Natural killer cell treated with Interleukin-12 subunit alpha and Interleukin-12 subunit beta and Interleukin-15 and Interleukin-18, amount 100 ng/mL, for 72 hours (primary cell): ENCODE results near the gene SEMA5B. TPM values are rescaled to one million over a fixed set of nuclear protein-coding genes. Genes with fewer than 3 reads are reported as not detected.

ENCODE experiments used
- total RNA-seq, 2 donors: library from RNA; stranded (reverse); gene quantifications; one replicate each; pipeline ENCODE4 v1.2.3, GENCODE V29; 2022

Gene SEMA5B
- total RNA-seq, 2 donors from 2014 or later = not detected

Other genes with a start within 250 kb of the SEMA5B start
- gene HSPBAP1, start 233.9 kb downstream of the SEMA5B start, total RNA-seq = 1 to 10 TPM; 6.2 to 6.4 TPM
- gene SLC49A4, start 232.7 kb downstream of the SEMA5B start, total RNA-seq = 1 to 10 TPM; 1.8 to 2.7 TPM
- 10 to 100 TPM; 10.3 to 33.3 TPM for gene PDIA5, start 39.3 kb upstream of the SEMA5B start, total RNA-seq
- gene SEC22A, start 174.2 kb upstream of the SEMA5B start, total RNA-seq = 10 to 100 TPM; 18.8 to 19.0 TPM